Ishikawa (cell line): ENCODE data around the gene FGF18.

Source experiments
- CEBPB ChIP-seq: IDR thresholded peaks from 2 replicates; pipeline ENCODE4 v1.6.1; 2012
- CREB1 ChIP-seq: IDR thresholded peaks from 2 replicates; pipeline ENCODE4 v1.6.1; 2012; ENCODE audit warnings: low read depth
- EGR1 ChIP-seq: IDR thresholded peaks from 2 replicates; pipeline ENCODE4 v1.6.1; 2012
- EP300 ChIP-seq: IDR thresholded peaks from 2 replicates; pipeline ENCODE4 v1.6.1; 2012; ENCODE audit warnings: borderline replicate concordance
- FOXM1 ChIP-seq: IDR thresholded peaks from 2 replicates; pipeline ENCODE4 v1.6.1; 2012; ENCODE audit warnings: low read depth, borderline replicate concordance
- MAX ChIP-seq: IDR thresholded peaks from 2 replicates; pipeline ENCODE4 v1.6.1; 2012
- NFIC ChIP-seq: IDR thresholded peaks from 2 replicates; pipeline ENCODE4 v1.6.1; 2012
- RAD21 ChIP-seq: IDR thresholded peaks from 2 replicates; pipeline ENCODE4 v1.6.1; 2012; ENCODE audit warnings: low read depth
- REST ChIP-seq: IDR thresholded peaks from 2 replicates; pipeline ENCODE4 v1.6.1; 2012; ENCODE audit warnings: low read depth, mild to moderate bottlenecking
- TAF1 ChIP-seq: IDR thresholded peaks from 2 replicates; pipeline ENCODE4 v1.6.1; 2012; ENCODE audit warnings: low read depth, mild to moderate bottlenecking
- TCF12 ChIP-seq: IDR thresholded peaks from 2 replicates; pipeline ENCODE4 v1.6.1; 2012; ENCODE audit warnings: low read depth
- TEAD4 ChIP-seq: IDR thresholded peaks from 2 replicates; pipeline ENCODE4 v1.6.1; 2012
- USF1 ChIP-seq: IDR thresholded peaks from 2 replicates; pipeline ENCODE4 v1.6.1; 2012
- YY1 ChIP-seq: IDR thresholded peaks from 2 replicates; pipeline ENCODE4 v1.6.1; 2012; ENCODE audit warnings: low read depth
- ZBTB7A ChIP-seq: IDR thresholded peaks from 2 replicates; pipeline ENCODE4 v1.6.1; 2012; ENCODE audit warnings: low read depth

Gene FGF18

GRCh38 chr5:171409164-171410136 lies 10.0 kb upstream of the FGF18 start:
- TF ChIP-seq MAX = no peak
- TF ChIP-seq TEAD4 = no peak
- no peak for TF ChIP-seq ZBTB7A
- TF ChIP-seq NFIC = no peak
- no peak for TF ChIP-seq TAF1
- no peak for TF ChIP-seq EGR1
- no peak for TF ChIP-seq YY1
- no peak for TF ChIP-seq USF1
- TF ChIP-seq FOXM1 = no peak
- TF ChIP-seq REST = no peak
- no peak for TF ChIP-seq RAD21
- TF ChIP-seq CEBPB = no peak
- TF ChIP-seq CREB1 = no peak

GRCh38 chr5:171410181-171410580 lies 9.3 kb upstream of the FGF18 start:
- TF ChIP-seq TAF1 (no peak), EGR1 (no peak), CREB1 (no peak), CEBPB (no peak), USF1 (no peak), REST (no peak), TEAD4 (no peak), NFIC (no peak), TCF12 (no peak), RAD21 (no peak), EP300 (no peak)

GRCh38 chr5:171412186-171412585 lies 7.3 kb upstream of the FGF18 start:
- TF ChIP-seq TAF1 (no peak), NFIC (no peak), CREB1 (no peak)

GRCh38 chr5:171413153-171413910 lies 6.1 kb upstream of the FGF18 start:
- TF ChIP-seq EGR1 (no peak), CEBPB (no peak), MAX (no peak), NFIC (no peak), TAF1 (no peak), TCF12 (no peak)

- no peak for TF ChIP-seq TEAD4
- no peak for TF ChIP-seq EP300
- TF ChIP-seq RAD21 = no peak
- no peak for TF ChIP-seq FOXM1
- TF ChIP-seq MAX = no peak
- no peak for TF ChIP-seq TAF1
- TF ChIP-seq CREB1 = no peak
Measured at GRCh38 chr5:171415115-171415730, 4.2 kb upstream of the FGF18 start.
